GM15510 (cell line): Measurements from ENCODE around the gene PRODH2.

Source experiments
- POLR2A ChIP-seq: IDR thresholded peaks from 3 replicates; pipeline ENCODE4 v1.6.1; 2011; ENCODE audit warnings: borderline replicate concordance; ENCODE audit not compliant: insufficient read length; ENCODE audit errors: extremely low read depth

Gene PRODH2

DNA sequence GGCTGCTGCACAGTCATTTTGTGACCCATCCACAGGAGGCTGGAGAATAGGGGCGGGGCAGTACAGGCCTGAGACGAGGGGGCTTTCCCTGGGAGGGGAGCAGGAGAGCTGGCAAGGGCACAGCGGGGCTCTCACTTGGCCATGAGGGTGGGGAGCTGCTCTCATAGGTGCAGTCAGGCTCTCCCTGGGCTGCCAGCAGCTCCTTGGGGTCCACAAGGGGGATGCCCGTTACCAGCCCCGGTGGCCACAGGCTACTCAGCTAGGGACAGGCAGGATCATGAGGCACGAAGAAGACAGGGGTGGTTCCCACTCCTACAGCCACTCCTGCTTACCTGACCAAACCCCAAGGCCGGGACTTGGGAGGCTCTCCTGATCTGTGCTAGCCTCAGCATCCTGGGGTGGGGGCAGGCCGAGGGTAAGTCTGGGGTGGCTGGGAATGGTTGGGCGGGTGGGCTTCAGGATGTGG is 20.8 kb downstream of the PRODH2 start:
- TF ChIP-seq POLR2A = no peak

DNA sequence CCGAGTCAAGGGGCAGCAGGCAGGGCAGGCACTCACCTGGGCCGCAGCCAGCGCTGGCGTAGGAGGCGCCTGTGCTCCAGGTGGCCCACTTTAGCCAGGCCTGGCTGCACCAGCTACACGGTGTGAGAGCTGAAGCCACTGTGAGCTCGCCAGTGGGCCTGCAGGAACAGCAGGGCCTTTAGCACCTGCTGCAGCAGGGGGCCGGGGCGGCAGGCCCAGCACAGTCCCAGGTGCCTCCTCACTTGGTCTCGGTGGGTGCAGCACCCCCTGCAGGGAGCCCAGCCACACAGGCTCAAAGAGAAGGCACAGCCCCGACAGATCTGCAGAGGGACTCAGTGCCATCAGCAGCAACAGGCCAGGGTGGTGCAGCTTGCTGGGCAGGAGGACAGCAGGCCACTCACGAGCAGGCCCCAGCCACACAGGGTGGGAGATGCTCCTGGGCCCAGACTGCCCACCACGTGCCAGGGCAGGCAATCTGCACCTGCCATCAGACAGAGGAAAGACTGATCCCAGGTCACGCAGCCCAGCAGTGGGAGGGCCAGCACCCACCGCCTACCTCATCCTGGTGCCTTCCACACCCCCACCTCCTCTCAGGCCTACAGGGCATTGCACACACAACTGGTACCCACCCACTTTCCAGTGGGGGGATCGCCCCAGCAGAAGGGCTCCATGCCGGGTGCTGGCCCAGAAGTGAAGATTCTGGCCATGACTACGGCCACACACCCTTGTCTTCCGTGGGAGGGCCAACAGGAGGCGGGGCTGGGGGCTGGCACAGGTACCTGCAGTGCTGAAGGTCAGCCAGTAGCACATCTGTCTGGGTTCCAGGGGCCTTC is 21.4 kb downstream of the PRODH2 start:
- TF ChIP-seq POLR2A = no peak

DNA sequence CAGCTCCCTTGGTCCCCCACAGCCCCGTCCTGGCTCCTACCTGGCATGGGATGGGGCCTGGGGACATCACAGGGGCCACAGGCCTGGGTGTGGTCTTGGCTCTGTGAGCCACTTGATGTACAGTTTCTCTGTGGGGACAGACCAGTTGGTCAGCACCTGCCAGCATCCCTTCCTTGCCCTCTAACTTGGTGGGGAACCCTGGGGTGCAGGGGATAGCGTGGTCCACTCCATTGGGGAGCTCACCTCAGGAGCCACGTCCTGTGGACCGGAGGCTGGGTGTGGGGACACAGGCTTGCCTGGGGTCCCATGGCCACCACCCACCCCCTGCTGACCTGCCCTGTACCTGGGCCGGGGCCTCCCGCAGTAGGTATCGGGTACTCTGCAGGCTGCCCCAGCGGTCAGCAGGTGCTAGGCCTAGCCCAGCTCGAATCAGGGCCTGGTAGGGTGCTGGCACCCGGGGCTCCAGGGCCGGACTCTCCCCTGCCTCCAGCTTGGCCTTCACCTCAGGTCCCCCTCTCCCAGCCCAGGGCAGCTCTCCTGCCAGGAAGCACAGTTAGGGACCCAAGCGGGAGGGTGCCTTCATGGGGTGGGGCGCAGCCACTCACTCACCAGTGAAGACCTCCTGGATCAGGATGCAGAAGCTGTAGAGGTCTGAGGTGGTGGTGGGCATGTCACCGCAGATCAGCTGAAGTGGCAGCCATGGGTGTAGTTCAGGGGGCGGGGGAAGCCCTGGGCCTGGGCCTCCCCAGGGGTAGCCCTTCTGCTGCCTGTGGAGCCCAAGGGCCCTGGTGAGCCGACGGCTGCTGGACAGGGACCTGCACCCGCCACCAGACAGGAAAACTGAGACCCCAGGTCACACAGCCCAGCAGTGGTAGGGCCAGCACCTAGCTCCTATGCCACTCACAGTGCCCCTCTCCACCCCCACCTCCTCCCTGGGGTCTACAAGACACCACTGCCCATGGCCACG is 22.4 kb downstream of the PRODH2 start:
- TF ChIP-seq POLR2A = no peak

DNA sequence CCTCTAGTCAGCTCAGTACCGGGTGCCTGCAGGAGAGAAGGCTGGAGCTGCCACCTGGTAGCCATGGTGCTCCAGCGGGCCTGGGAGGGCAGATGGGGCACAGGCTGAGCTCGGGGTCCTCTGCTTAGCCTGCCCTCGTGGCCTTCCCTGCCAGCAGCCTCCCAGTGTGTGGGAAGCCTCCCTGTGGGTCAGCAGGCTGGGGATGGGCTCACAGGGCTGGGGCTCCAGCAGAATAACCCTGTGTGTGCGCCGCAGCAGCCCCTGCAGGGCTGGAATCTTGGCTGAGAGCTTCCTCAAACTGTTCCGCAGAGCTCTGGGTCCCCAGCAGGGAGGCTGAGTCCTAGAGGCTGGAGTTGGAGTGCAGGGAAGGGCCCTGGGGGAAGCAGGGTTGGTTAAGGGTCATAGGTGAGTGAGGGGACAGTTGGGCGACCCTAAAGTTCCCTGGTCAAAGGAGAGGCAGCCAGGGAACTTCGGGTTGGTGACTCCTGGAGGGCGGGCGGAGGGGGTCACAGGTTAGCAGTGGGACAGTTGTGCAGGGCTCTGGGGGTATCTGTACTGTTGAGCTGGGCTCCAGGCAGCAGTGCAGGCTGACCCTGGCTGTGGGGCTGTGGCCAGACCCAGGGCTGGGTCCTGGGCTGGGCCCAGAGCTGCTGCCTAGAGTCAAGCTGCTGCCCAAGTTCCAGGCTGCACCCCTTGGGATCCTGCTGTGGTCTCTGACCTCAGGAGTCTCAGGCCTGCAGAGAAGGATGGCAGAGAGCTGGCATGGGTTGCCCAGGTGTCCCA is 23.3 kb downstream of the PRODH2 start:
- no peak for TF ChIP-seq POLR2A

DNA sequence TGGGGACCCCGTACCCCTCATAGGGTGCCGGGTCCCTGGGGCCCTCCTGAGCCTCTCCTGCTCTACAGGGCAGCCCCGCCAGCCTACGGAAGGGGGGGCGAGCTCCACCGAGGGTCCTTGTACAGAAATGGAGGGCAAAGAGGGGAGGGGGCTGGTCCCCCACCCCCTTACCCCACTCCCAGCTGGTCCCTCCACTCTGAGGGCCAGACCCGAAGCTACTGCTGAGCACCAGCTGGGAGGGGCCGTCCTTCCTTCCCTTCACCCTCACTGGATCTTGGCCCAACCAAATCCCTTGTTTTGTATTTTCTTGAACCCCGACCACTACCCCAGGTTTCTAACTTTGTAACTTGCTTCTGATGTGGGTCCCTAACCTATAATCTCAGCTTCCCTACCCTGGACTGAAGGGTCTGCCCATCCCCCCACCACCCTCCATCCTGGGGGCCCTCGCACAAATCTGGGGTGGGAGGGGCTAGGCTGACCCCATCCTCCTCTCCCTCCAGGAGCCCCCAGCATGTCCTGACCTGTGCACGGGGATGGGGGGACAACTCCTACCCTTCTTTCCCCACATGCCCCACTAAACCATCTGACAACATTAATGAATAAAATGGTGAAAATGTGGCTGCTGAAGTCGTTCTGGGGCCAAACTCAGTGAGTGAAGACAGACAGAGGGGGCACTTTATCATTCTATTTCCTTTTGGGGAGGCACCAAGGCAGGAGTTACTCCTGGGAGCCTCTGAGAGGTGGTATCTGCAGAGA is 24.3 kb downstream of the PRODH2 start:
- no peak for TF ChIP-seq POLR2A

DNA sequence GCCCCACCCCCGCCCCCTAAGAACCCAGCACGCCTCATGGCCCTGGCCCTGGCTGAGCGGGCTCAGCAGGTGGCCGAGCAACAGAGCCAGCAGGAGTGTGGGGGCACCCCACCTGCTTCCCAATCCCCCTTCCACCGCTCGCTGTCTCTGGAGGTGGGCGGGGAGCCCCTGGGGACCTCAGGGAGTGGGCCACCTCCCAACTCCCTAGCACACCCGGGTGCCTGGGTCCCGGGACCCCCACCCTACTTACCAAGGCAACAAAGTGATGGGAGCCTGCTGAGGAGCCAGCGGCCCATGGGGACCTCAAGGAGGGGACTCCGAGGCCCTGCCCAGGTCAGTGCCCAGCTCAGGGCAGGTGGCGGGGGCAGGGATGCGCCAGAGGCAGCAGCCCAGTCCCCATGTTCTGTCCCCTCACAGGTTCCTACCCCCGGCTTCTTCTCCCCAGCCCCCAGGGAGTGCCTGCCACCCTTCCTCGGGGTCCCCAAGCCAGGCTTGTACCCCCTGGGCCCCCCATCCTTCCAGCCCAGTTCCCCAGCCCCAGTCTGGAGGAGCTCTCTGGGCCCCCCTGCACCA is 25.3 kb downstream of the PRODH2 start:
- TF ChIP-seq POLR2A = no peak

DNA sequence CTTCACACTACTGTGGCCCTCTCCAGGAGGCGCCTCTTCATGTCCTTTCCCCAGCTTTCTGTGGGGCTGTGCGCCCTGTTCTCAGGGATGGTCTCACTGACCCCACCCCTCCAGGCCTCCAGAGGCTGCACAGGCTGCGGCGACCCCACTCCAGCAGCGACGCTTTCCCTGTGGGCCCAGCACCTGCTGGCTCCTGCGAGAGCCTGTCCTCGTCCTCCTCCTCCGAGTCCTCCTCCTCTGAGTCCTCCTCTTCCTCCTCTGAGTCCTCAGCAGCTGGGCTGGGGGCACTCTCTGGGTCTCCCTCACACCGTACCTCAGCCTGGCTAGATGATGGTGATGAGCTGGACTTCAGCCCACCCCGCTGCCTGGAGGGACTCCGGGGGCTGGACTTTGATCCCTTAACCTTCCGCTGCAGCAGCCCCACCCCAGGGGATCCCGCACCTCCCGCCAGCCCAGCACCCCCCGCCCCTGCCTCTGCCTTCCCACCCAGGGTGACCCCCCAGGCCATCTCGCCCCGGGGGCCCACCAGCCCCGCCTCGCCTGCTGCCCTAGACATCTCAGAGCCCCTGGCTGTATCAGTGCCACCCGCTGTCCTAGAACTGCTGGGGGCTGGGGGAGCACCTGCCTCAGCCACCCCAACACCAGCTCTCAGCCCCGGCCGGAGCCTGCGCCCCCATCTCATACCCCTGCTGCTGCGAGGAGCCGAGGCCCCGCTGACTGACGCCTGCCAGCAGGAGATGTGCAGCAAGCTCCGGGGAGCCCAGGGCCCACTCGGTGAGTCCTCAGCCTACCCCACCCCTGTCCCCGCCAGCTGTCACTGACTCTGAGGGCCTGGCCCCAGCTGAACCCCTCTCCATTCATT is 26.1 kb downstream of the PRODH2 start:
- TF ChIP-seq POLR2A = no peak

DNA sequence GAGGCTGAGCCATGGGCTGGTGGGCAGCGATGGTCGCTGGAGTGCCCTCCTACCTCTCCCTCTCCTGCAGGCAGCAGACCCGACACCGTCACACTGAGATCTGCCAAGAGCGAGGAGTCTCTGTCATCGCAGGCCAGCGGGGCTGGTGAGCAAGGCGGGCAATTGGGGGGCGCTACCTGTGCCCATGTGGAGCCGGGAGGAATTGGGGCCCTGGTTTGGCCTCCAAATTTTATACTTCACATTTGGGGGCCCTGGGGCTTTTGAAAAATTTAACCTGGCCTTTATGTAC is 27.4 kb downstream of the PRODH2 start:
- no peak for TF ChIP-seq POLR2A

DNA sequence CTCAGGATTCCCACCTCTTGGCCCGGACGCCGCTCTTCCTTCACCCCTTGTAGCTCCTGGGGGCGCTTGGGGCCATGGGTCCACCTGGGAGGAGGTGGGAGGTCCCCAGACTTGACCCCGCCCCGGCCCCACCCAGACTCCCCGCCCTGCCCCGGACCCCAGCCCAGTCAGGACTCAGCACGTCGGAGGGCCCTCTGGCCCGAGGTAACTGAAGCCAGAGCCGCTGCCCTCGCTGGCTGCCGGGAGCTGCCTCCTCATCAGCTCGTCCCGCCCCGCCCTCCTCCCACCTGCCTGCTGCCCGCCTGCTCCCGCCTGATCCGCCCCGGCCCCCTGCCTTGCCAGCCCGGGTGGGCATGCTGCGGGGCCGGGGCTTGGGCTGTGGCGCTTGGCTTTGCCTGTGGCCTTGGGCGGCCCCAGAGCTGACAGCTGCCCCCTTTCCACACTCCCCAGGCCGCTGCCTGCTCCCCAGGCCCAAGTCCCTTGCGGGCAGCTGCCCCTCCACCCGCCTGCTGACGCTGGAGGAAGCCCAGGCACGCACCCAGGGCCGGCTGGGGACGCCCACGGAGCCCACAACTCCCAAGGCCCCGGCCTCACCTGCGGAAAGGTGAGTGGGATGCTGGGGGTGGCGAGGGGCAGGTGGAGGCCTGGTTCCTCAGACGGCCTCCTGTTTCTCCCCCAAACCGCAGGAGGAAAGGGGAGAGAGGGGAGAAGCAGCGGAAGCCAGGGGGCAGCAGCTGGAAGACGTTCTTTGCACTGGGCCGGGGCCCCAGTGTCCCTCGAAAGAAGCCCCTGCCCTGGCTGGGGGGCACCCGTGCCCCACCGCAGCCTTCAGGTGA is 27.9 kb downstream of the PRODH2 start:
- no peak for TF ChIP-seq POLR2A

DNA sequence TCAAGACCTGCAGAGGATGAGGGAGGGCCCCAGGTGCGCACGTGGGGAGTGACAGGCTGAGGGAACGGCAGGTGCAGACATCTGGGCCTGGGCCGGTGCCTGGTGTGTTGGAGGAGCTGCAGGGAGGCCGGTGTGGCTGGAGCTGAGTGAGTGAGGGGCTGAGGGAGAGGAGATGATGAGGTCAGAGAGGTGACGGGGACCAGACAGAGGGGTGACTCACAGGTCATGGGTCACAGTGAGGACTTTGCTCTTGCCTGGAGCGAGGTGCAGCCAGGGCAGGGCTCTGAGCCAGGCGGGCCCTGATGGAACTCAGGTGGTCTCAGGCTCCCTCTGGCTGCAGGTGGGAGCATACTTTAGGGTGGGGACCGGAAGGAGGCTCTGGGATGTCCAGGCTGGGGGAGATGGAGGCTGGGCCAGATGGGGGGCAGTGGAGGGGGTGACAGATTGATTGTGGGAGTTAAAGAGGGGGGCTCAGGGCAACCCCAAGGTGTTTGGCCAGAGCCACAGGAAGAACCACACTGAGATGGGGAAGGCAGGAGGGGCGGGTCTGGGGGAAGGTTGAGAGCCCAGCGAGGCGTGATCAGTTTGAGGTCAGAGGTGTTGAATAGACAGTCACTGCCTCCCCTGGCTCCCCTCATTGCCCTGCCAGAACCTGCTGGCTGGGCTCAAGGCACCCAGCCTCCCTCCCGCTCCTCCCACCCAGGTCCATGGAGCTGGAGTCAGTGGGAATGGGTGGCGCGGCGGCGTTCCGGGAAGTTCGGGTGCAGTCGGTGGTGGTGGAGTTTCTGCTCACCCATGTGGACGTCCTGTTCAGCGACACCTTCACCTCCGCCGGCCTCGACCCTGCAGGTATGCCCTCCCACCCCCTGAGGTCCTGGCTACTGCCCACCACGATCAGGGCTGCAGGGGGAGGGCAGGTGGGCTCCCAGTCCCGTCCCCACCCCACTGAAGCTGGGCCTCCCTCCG is 28.9 kb downstream of the PRODH2 start:
- no peak for TF ChIP-seq POLR2A

DNA sequence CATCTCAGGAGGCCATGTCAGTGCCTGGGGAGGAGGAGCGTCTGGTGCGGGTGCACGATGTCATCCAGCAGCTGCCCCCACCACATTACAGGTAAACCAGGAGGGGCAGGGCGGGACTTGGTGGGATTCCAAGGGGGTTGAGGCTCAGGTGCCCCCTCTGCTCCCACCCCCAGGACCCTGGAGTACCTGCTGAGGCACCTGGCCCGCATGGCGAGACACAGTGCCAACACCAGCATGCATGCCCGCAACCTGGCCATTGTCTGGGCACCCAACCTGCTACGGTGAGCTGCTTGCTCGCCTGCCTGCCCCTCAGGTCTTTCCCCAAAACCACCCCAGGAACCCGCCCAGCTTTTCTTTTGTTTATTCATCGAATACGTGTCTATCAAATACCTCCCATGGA is 30.1 kb downstream of the PRODH2 start:
- TF ChIP-seq POLR2A = no peak
